RWPE2 (cell line): ENCODE measurements around the gene UBE3D.
A peak's percentile ranks its signal among the peaks of the same experiment; 100 is the strongest.
"Not testable (repeated sequence)": the region's sequence is repeated elsewhere in the genome, so short reads cannot be mapped to it uniquely, and the experiment has no call there.

Experiments used
- ATAC-seq: fragments of 200-7000 bp; cut with Tn5 transposase; 3 replicates; pipeline ENCODE4 v1.9.1; 2021; ENCODE audit warnings: low read depth
- DNase-seq: peaks from one replicate; pipeline ENCODE4 v3.0.0-alpha.2; 2020; ENCODE audit warnings: low spot score
- H3K27ac ChIP-seq: fragments of 450-650 bp; 2 replicates; pipeline ENCODE4 v1.5.1; 2017; ENCODE audit warnings: mild to moderate bottlenecking; ENCODE audit not compliant: poor library complexity, severe bottlenecking
- H3K27me3 ChIP-seq: fragments of 250-450 bp; sonication (Bioruptor Pico); 2 replicates; pipeline ENCODE4 v1.5.1; 2021; ENCODE audit warnings: mild to moderate bottlenecking, moderate library complexity; ENCODE audit not compliant: insufficient read depth, poor library complexity, severe bottlenecking
- H3K36me3 ChIP-seq: fragments of 250-450 bp; sonication (Bioruptor Pico); 2 replicates; pipeline ENCODE4 v1.5.1; 2020; ENCODE audit warnings: low read depth, mild to moderate bottlenecking, moderate library complexity
- H3K4me1 ChIP-seq: fragments of 250-450 bp; sonication (Bioruptor Pico); 2 replicates; pipeline ENCODE4 v1.5.1; 2021; ENCODE audit warnings: mild to moderate bottlenecking, moderate library complexity; ENCODE audit not compliant: insufficient read depth, poor library complexity, severe bottlenecking
- H3K4me3 ChIP-seq: fragments of 250-450 bp; sonication (Bioruptor Pico); 2 replicates; pipeline ENCODE4 v1.5.1; 2021; ENCODE audit warnings: mild to moderate bottlenecking, moderate library complexity; ENCODE audit not compliant: severe bottlenecking
- H3K9me3 ChIP-seq: fragments of 250-450 bp; sonication (Bioruptor Pico); 2 replicates; pipeline ENCODE4 v1.5.1; 2021; ENCODE audit warnings: mild to moderate bottlenecking, moderate library complexity; ENCODE audit not compliant: severe bottlenecking
- TF ChIP-seq, protein P1 (sequence below): fragments of 450-650 bp; IDR thresholded peaks from one replicate; pipeline ENCODE4 v1.5.1; 2017; ENCODE audit warnings: mild to moderate bottlenecking, moderate library complexity; ENCODE audit not compliant: poor library complexity, severe bottlenecking

The UBE3D gene

DNA sequence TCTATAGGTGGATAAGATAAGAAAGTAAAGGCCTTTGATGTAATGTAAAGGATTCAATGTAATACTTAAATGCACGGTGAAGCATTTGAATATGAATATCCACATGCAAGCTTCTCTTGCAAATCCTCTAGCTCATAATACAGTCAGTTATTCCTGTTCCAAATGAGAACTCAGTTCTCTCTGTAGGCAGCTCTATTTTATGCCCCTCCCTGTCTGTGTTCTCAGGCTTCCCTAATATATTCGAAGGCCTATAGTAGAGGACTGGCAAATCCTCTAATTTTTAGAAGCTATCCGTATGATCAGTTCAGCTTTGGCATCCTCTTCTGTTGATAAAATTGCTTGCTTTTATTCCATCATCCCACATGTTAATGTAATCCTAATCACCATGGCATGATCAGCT lies 200.2 kb downstream of the UBE3D start:
- DNase-seq (no peak), ATAC-seq (no peak)
- TF ChIP-seq, protein P1, sequence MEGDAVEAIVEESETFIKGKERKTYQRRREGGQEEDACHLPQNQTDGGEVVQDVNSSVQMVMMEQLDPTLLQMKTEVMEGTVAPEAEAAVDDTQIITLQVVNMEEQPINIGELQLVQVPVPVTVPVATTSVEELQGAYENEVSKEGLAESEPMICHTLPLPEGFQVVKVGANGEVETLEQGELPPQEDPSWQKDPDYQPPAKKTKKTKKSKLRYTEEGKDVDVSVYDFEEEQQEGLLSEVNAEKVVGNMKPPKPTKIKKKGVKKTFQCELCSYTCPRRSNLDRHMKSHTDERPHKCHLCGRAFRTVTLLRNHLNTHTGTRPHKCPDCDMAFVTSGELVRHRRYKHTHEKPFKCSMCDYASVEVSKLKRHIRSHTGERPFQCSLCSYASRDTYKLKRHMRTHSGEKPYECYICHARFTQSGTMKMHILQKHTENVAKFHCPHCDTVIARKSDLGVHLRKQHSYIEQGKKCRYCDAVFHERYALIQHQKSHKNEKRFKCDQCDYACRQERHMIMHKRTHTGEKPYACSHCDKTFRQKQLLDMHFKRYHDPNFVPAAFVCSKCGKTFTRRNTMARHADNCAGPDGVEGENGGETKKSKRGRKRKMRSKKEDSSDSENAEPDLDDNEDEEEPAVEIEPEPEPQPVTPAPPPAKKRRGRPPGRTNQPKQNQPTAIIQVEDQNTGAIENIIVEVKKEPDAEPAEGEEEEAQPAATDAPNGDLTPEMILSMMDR: no peak
- H3K9me3 ChIP-seq: no peaks in the 10 kb centered on the region
- no peak overlapping the region for H3K4me3 ChIP-seq
- H3K27me3 ChIP-seq: no peaks in the 10 kb centered on the region
- H3K4me1 ChIP-seq: peaks cover 7% of the 10 kb centered on the region
- H3K36me3 ChIP-seq: no peaks in the 10 kb centered on the region
- no peak overlapping the region for H3K27ac ChIP-seq

DNA sequence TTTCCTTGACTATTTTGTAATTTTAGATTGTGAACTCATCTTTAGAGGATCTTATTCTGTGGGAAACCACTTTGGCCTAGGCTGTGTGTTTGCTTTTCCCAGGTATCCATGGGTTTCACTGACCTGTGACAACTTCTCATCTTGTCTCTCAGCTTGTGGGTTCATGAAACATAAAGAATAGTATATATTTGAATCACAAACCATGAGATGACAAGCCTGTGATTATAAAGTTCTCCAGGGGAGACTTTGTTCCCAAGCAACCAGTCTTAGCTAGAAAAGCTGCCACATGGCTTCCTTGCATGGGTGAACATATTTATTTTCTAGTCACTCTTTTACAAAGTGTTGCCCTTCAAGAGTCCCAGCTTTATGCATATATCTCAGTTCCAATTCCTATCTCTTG lies 201.9 kb downstream of the UBE3D start:
- Histone ChIP-seq H3K27ac (no peak overlapping the region), H3K4me3 (no peak overlapping the region), H3K27me3 (no peaks in the 10 kb centered on the region), H3K36me3 (no peaks in the 10 kb centered on the region), H3K4me1 (peaks cover 7% of the 10 kb centered on the region), H3K9me3 (no peaks in the 10 kb centered on the region)
- no peak for DNase-seq
- TF ChIP-seq, protein P1: no peak
- no peak for ATAC-seq

DNA sequence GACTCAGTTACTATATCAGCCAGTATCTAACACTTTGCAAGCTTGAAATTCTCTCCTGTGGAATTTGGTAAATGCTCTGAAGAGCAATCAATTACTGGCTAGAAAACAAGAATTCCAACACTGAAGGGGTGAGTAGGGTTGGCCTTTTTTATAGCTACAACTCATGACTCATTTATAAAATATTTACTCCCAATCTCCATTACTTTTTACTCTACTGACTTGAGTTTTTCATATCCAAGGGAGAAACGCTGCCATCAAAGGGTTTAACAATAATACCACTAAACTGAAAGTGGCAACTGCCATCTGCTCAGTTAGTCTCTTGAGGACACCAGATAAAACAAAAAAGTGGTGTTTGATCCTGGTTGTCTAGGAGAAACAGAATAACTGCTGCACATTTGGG lies 203.1 kb downstream of the UBE3D start:
- no peak overlapping the region for H3K27ac ChIP-seq
- H3K4me1 ChIP-seq: peaks cover 7% of the 10 kb centered on the region
- H3K9me3 ChIP-seq: no peaks in the 10 kb centered on the region
- H3K36me3 ChIP-seq: no peaks in the 10 kb centered on the region
- DNase-seq (no peak), ATAC-seq (peak; percentile 56)
- H3K27me3 ChIP-seq: no peaks in the 10 kb centered on the region
- TF ChIP-seq, protein P1: no peak
- H3K4me3 ChIP-seq: no peak overlapping the region

DNA sequence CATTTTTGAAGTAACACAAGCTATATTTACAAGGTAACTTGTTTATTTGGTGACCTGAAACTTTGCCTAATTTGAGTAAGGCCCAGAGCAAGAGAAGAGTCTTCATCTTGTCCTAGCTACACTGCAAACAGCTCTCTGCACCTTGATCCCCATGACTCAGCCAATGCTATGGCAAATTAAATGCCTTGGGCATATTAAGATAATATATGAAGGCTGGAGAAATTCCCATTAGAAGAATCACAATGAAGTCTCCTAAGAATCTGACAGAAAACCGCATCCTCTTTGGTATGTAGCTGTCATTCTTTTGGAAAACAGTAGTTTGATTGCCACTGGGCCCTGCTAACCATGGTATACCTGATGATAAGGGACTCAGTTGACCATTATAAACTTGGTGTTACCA lies 204.5 kb downstream of the UBE3D start:
- H3K4me3 ChIP-seq: no peak overlapping the region
- H3K9me3 ChIP-seq: no peaks in the 10 kb centered on the region
- DNase-seq: no peak
- H3K36me3 ChIP-seq: no peaks in the 10 kb centered on the region
- peak; percentile 69 for ATAC-seq
- H3K27ac ChIP-seq: no peak overlapping the region
- TF ChIP-seq, protein P1: no peak
- no peaks in the 10 kb centered on the region for H3K27me3 ChIP-seq
- peaks cover 7% of the 10 kb centered on the region for H3K4me1 ChIP-seq

DNA sequence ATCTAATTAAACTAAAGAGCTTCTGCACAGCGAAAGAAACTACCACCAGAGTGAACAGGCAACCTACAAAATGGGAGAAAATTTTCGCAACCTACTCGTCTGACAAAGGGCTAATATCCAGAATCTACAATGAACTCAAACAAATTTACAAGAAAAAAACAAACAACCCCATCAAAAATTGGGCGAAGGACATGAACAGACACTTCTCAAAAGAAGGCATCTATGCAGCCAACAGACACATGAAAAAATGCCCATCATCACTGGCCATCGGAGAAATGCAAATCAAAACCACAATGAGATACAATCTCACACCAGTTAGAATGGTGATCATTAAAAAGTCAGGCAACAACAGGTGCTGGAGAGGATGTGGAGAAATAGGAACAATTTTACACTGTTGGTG lies 209.6 kb downstream of the UBE3D start:
- H3K9me3 ChIP-seq, DNase-seq, H3K36me3 ChIP-seq, H3K4me1 ChIP-seq, H3K27ac ChIP-seq, ATAC-seq, H3K27me3 ChIP-seq, H3K4me3 ChIP-seq: not testable (repeated sequence)

DNA sequence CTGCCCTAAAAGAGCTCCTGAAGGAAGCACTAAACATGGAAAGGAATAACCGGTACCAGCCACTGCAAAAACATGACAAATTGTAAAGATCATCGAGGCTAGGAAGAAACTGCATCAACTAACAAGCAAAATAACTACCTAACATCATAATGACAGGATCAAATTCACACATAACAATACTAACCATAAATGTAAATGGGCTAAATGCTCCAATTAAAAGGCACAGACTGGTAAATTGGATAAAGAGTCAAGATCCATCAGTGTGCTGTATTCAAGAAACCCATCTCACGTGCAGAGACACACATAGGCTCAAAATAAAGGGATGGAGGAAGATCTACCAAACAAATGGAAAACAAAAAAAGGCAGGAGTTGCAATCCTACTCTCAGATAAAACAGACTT lies 212.7 kb downstream of the UBE3D start:
- not testable (repeated sequence) for H3K36me3 ChIP-seq, DNase-seq, H3K27me3 ChIP-seq, ATAC-seq, H3K4me1 ChIP-seq, H3K9me3 ChIP-seq, H3K4me3 ChIP-seq, H3K27ac ChIP-seq
